HepG2 (cell line): ENCODE measurements around the gene PRMT5. TPM values are rescaled to one million over a fixed set of nuclear protein-coding genes. Genes with fewer than 3 reads are reported as not detected.

Experiments used
- CC2D1A ChIP-seq: sonication (generic); formaldehyde crosslinking; IDR thresholded peaks from 2 replicates; pipeline ENCODE4 v1.8.1; 2023; ENCODE audit warnings: mild to moderate bottlenecking, missing genetic modification reagents
- CTCF ChIP-seq: sonication (generic); formaldehyde crosslinking; IDR thresholded peaks from 2 replicates; pipeline ENCODE4 v1.5.0; 2020; ENCODE audit warnings: mild to moderate bottlenecking, missing genetic modification reagents, moderate library complexity
- FOXA3 ChIP-seq: IDR thresholded peaks from 2 replicates; pipeline ENCODE4 v1.6.1; 2016; ENCODE audit warnings: missing genetic modification reagents, missing compliant biosample characterization
- GTF2F1 ChIP-seq: fragments of 150-350 bp; IDR thresholded peaks from 2 replicates; pipeline ENCODE4 v1.6.1; 2014; ENCODE audit warnings: low read length
- GTF3A ChIP-seq: sonication (generic); formaldehyde crosslinking; conservative IDR thresholded peaks from 2 replicates; pipeline ENCODE4 v1.4.0; 2020; ENCODE audit warnings: mild to moderate bottlenecking, missing genetic modification reagents
- KLF16 ChIP-seq, 2 experiments: sonication (generic) in 1 of 2; formaldehyde crosslinking in 1 of 2; IDR thresholded peaks; 2 replicates each; pipeline versions ENCODE4 v1.6.1 to v1.8.0; 2016 to 2023; ENCODE audit warnings: missing genetic modification reagents in 2 of 2, missing compliant biosample characterization in 1 of 2
- LBX2 ChIP-seq: sonication (generic); formaldehyde crosslinking; IDR thresholded peaks from 2 replicates; pipeline ENCODE4 v1.5.0; 2020; ENCODE audit warnings: missing genetic modification reagents, mild to moderate bottlenecking, borderline replicate concordance
- LCORL ChIP-seq, 2 experiments: fragments of 450-650 bp in 1 of 2; sonication (generic) in 1 of 2; formaldehyde crosslinking in 1 of 2; IDR thresholded peaks; 2 replicates each; pipeline versions ENCODE4 v1.5.0 to v1.6.1; 2017 to 2020; ENCODE audit warnings: antibody characterized with exemption in 1 of 2, missing genetic modification reagents in 1 of 2
- RARA ChIP-seq: IDR thresholded peaks from 2 replicates; pipeline ENCODE4 v1.6.1; 2016; ENCODE audit warnings: missing genetic modification reagents, missing compliant biosample characterization
- SKI ChIP-seq: fragments of 450-650 bp; IDR thresholded peaks from one replicate; pipeline ENCODE4 v1.6.1; 2018; ENCODE audit warnings: mild to moderate bottlenecking; ENCODE audit not compliant: partially characterized antibody
- TCF7 ChIP-seq: sonication (generic); IDR thresholded peaks from 2 replicates; pipeline ENCODE4 v1.6.1; 2016; ENCODE audit warnings: antibody characterized with exemption, low read depth
- YEATS2 ChIP-seq: sonication (generic); formaldehyde crosslinking; IDR thresholded peaks from 2 replicates; pipeline ENCODE4 v1.4.0; 2020; ENCODE audit warnings: missing genetic modification reagents, borderline replicate concordance
- ZBTB21 ChIP-seq: sonication (generic); formaldehyde crosslinking; IDR thresholded peaks from 2 replicates; pipeline ENCODE4 v1.4.0; 2020; ENCODE audit warnings: missing genetic modification reagents
- ZEB1 ChIP-seq: IDR thresholded peaks from 2 replicates; pipeline ENCODE4 v1.6.1; 2012; ENCODE audit warnings: mild to moderate bottlenecking, low read depth, inconsistent platforms; ENCODE audit not compliant: insufficient replicate concordance
- ZNF256 ChIP-seq: sonication (generic); formaldehyde crosslinking; conservative IDR thresholded peaks from 2 replicates; pipeline ENCODE4 v1.4.0; 2020; ENCODE audit warnings: missing genetic modification reagents
- ZNF331 ChIP-seq: sonication (generic); formaldehyde crosslinking; IDR thresholded peaks from 2 replicates; pipeline ENCODE4 v1.4.0; 2020; ENCODE audit warnings: missing genetic modification reagents
- ZNF383 ChIP-seq: sonication (generic); formaldehyde crosslinking; IDR thresholded peaks from 2 replicates; pipeline ENCODE4 v1.4.0; 2020; ENCODE audit warnings: missing genetic modification reagents, mild to moderate bottlenecking, borderline replicate concordance
- ZNF451 ChIP-seq: sonication (generic); formaldehyde crosslinking; IDR thresholded peaks from 2 replicates; pipeline ENCODE4 v1.5.0; 2020; ENCODE audit warnings: mild to moderate bottlenecking, missing genetic modification reagents
- ZNF614 ChIP-seq: IDR thresholded peaks from 2 replicates; pipeline ENCODE4 v1.6.1; 2018; ENCODE audit warnings: missing biosample characterization, missing genetic modification reagents, inconsistent platforms, borderline replicate concordance
- ZNF709 ChIP-seq: sonication (generic); formaldehyde crosslinking; IDR thresholded peaks from 2 replicates; pipeline ENCODE4 v1.5.0; 2020; ENCODE audit warnings: mild to moderate bottlenecking, missing genetic modification reagents
- ZNF710 ChIP-seq: sonication (generic); formaldehyde crosslinking; IDR thresholded peaks from 2 replicates; pipeline ENCODE4 v1.5.0; 2020; ENCODE audit warnings: mild to moderate bottlenecking, missing genetic modification reagents, borderline replicate concordance
- ZNF879 ChIP-seq: sonication (generic); formaldehyde crosslinking; IDR thresholded peaks from 2 replicates; pipeline ENCODE4 v1.8.1; 2023; ENCODE audit warnings: missing genetic modification reagents
- polyA plus RNA-seq, 8 experiments: library from polyadenylated mRNA; depleted of rRNA in 3 of 8; stranded (reverse) in 7 of 8; unstranded in 1 of 8; fragments of >200 nt; fragmentation: Illumina TruSeq in 4 of 8; extraction: Trizol in 4 of 8; gene quantifications; 2 replicates each; pipeline versions ENCODE4 v1.2.1 to v1.2.3, GENCODE V29; 2011 to 2016; ENCODE audit warnings: low read depth in 4 of 8, missing spikeins in 1 of 8, mixed read lengths in 1 of 8; ENCODE audit not compliant: insufficient read depth in 1 of 8
- total RNA-seq, 5 experiments: library from RNA; depleted of rRNA; stranded (reverse); fragments of >200 nt; fragmentation: Illumina TruSeq; extraction: Trizol; gene quantifications; 2 replicates each; pipeline ENCODE4 v1.2.3, GENCODE V29; 2016; ENCODE audit warnings: low read depth in 1 of 5
- TF ChIP-seq, protein P1 (sequence below): sonication (generic); formaldehyde crosslinking; conservative IDR thresholded peaks from 2 replicates; pipeline ENCODE4 v1.4.0; 2020; ENCODE audit warnings: missing genetic modification reagents
- TF ChIP-seq, protein P2 (sequence below): sonication (generic); formaldehyde crosslinking; IDR thresholded peaks from 2 replicates; pipeline ENCODE4 v1.5.0; 2020; ENCODE audit warnings: missing genetic modification reagents

Gene PRMT5
- total and polyA plus RNA-seq, 2 of the 13 experiments (the other 11 are each of a cell fraction or from before 2014, with no cell fraction given) = 210 to 354 TPM

GRCh38 chr14:22872033-22872832 lies 56.9 kb downstream of the PRMT5 start (continued):
- TF ChIP-seq ZNF710 (CRISPR knock-in tag) (peak; percentile 39; the same call in 1 of the 2 replicates), ZEB1 (peak; percentile 72), ZNF451 (CRISPR knock-in tag) (no peak), CC2D1A (CRISPR knock-in tag) (no peak), ZNF879 (CRISPR knock-in tag) (peak; percentile 4; the same call in 1 of the 2 replicates), LBX2 (CRISPR knock-in tag) (0 out of 2 replicates have a peak, but pooled peaks have one; percentile 14), ZBTB21 (CRISPR knock-in tag) (no peak), ZNF331 (CRISPR knock-in tag) (peak; percentile 83), ZNF256 (CRISPR knock-in tag) (0 out of 2 replicates have a peak, but pooled peaks have one; percentile 0), GTF3A (no peak; the same call in none of the 2 replicates), SKI (no peak), YEATS2 (CRISPR knock-in tag) (peak; percentile 61), ZNF383 (CRISPR knock-in tag) (no peak), GTF2F1 (no peak), TCF7 (no peak), RARA (CRISPR knock-in tag) (peak; percentile 47; the same call in 1 of the 2 replicates), ZNF614 (CRISPR knock-in tag) (peak; percentile 59; the same call in 1 of the 2 replicates), CTCF (CRISPR knock-in tag) (peak; percentile 99), ZNF709 (CRISPR knock-in tag) (0 out of 2 replicates have a peak, but pooled peaks have one; percentile 7), FOXA3 (no peak), KLF16 (CRISPR knock-in tag; IDR thresholded peaks at IDR 0.05) (peak in 1 of 2 experiments; percentile 33; a peak in 1 of 4 replicates), LCORL (IDR thresholded peaks at IDR 0.05) (no peak), LCORL (CRISPR knock-in tag; IDR thresholded peaks at IDR 0.05) (0 out of 2 replicates have a peak, but pooled peaks have one; percentile 56)
- TF ChIP-seq, protein P1, sequence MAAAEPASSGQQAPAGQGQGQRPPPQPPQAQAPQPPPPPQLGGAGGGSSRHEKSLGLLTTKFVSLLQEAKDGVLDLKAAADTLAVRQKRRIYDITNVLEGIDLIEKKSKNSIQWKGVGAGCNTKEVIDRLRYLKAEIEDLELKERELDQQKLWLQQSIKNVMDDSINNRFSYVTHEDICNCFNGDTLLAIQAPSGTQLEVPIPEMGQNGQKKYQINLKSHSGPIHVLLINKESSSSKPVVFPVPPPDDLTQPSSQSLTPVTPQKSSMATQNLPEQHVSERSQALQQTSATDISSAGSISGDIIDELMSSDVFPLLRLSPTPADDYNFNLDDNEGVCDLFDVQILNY (CRISPR knock-in tag) = no peak
- TF ChIP-seq, protein P2, sequence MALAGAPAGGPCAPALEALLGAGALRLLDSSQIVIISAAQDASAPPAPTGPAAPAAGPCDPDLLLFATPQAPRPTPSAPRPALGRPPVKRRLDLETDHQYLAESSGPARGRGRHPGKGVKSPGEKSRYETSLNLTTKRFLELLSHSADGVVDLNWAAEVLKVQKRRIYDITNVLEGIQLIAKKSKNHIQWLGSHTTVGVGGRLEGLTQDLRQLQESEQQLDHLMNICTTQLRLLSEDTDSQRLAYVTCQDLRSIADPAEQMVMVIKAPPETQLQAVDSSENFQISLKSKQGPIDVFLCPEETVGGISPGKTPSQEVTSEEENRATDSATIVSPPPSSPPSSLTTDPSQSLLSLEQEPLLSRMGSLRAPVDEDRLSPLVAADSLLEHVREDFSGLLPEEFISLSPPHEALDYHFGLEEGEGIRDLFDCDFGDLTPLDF (CRISPR knock-in tag) = 0 out of 2 replicates have a peak, but pooled peaks have one; percentile 43
